Measurements from ENCODE around the gene ATP6V0E2.

GRCh38 chr7:149865437-149865836 lies 8.3 kb upstream of the ATP6V0E2 start:
- no peak for TF ChIP-seq CTCF (IDR thresholded peaks at IDR 0.05; ENCODE audit: low read depth, low read length)
- TF ChIP-seq EZH2phosphoT487 (IDR thresholded peaks at IDR 0.05; ENCODE audit: low read depth), result no peak
